ENCODE data around the gene SARM1. TPM values are rescaled to one million over a fixed set of nuclear protein-coding genes. Genes with fewer than 3 reads are reported as not detected.

The SARM1 gene
- total and polyA plus RNA-seq, 5 donors from 2014 or later, result 7.2 to 21.7 (median 8.2) TPM

- Histone ChIP-seq H3K27ac (ENCODE audit: insufficient read depth, low read length, poor library complexity, severe bottlenecking) (no peak overlapping the region), H3K9me3 (ENCODE audit: control insufficient read depth in 2 of 2, low read length in 2 of 2) (no peaks in the 10 kb centered on the region), H3K27me3 (ENCODE audit: control insufficient read depth, insufficient read depth, low read length) (no peaks in the 10 kb centered on the region), H3K36me3 (ENCODE audit: control insufficient read depth, insufficient read depth, low read length) (peaks cover 40% of the 10 kb centered on the region), H3K4me1 (ENCODE audit: control insufficient read depth, insufficient read depth, low read length, poor library complexity, severe bottlenecking) (no peaks in the 10 kb centered on the region), H3K4me3 (ENCODE audit: low read depth, low read length) (no peak overlapping the region)
- Mint-ChIP-seq H3K4me3 (no peak overlapping the region), H3K36me3 (peaks cover 8% of the 10 kb centered on the region), H3K27ac (no peak overlapping the region), H3K9me3 (no peaks in the 10 kb centered on the region), H3K4me1 (peaks cover 0 to 9% (median 2%) of the 10 kb centered on the region in 4 donors), H3K27me3 (no peaks in the 10 kb centered on the region)
- ATAC-seq (ENCODE audit: low read depth in 2 of 2), result no peak
- no peak for DNase-seq
Measured at GRCh38 chr17:28365487-28365886, 6.0 kb upstream of the SARM1 start.

DNA sequence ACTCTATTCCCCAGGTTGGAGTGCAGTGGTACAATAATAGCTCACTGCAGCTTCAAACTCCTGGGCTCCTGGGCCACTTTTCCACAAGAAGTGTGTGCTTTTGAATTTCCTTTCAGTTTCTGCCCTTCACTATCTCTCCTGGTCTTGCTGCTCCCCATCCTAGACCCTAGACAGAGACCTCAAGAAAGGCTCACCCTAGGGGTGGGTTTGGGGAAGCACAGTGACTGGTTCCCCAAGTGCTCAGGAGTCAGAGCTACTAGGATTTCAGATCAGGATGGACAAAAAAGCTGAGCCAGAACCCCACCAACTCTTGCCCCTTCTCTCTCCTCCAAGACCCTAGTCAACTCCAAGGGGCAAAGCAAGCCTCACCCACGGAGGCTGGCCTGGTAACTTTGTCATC lies 4.9 kb upstream of the SARM1 start:
- Histone ChIP-seq H3K27ac (ENCODE audit: insufficient read depth, low read length, poor library complexity, severe bottlenecking) (no peak overlapping the region), H3K4me3 (ENCODE audit: low read depth, low read length) (no peak overlapping the region), H3K36me3 (ENCODE audit: control insufficient read depth, insufficient read depth, low read length) (peaks cover 29% of the 10 kb centered on the region), H3K9me3 (ENCODE audit: control insufficient read depth in 2 of 2, low read length in 2 of 2) (no peaks in the 10 kb centered on the region), H3K27me3 (ENCODE audit: control insufficient read depth, insufficient read depth, low read length) (no peaks in the 10 kb centered on the region), H3K4me1 (ENCODE audit: control insufficient read depth, insufficient read depth, low read length, poor library complexity, severe bottlenecking) (peaks cover 4% of the 10 kb centered on the region)
- H3K4me1 Mint-ChIP-seq, result peaks cover 0 to 17% (median 6%) of the 10 kb centered on the region in 4 donors
- no peak for DNase-seq
- H3K36me3 Mint-ChIP-seq, result no peaks in the 10 kb centered on the region
- H3K9me3 Mint-ChIP-seq, result no peaks in the 10 kb centered on the region
- ATAC-seq (ENCODE audit: low read depth in 2 of 2), result no peak
- H3K4me3 Mint-ChIP-seq, result peak overlapping the region in 1 of 4 donors; percentile 33
- no peaks in the 10 kb centered on the region for H3K27me3 Mint-ChIP-seq
- H3K27ac Mint-ChIP-seq, result peak overlapping the region in 1 of 3 donors; percentile 56

DNA sequence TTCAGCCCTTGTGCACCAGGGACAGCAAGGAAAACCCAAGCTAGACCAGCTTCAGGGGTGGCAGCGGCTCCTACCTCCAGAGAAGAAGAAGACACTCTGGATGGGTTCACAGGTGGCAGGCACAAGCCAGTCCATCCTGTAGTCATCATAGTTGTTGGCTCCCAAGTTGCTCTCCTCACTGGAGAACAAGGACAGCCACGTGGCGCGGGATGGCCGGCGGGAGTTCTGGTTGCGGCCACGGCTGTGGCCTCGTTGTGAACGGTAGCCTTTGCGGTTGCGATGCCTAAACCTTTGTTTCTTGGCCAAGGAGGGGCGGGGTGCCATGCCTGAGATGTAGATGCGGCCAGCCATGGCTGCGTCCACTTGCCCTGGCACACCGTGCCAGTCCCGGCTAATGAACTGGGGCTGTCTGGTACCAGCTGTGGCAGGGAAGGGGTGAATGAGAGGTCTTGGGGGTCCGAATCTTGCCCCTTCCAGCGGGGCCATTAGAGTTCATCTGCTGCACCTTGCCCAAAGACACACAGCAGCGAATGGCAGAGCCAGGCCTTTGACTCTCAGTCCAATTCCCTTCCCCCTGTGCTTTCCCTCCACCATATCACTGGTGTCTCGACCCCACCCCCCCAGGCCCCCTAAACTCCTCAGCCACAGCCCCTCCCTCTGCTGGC lies 3.7 kb upstream of the SARM1 start:
- Histone ChIP-seq H3K4me1 (ENCODE audit: control insufficient read depth, insufficient read depth, low read length, poor library complexity, severe bottlenecking) (peaks cover 15% of the 10 kb centered on the region), H3K9me3 (ENCODE audit: control insufficient read depth in 2 of 2, low read length in 2 of 2) (no peaks in the 10 kb centered on the region), H3K4me3 (ENCODE audit: low read depth, low read length) (no peak overlapping the region), H3K36me3 (ENCODE audit: control insufficient read depth, insufficient read depth, low read length) (peaks cover 19% of the 10 kb centered on the region), H3K27me3 (ENCODE audit: control insufficient read depth, insufficient read depth, low read length) (no peaks in the 10 kb centered on the region), H3K27ac (ENCODE audit: insufficient read depth, low read length, poor library complexity, severe bottlenecking) (no peak overlapping the region)
- Mint-ChIP-seq H3K36me3 (no peaks in the 10 kb centered on the region), H3K4me1 (peaks cover 0 to 20% (median 10%) of the 10 kb centered on the region in 4 donors), H3K27ac (no peak overlapping the region), H3K27me3 (no peaks in the 10 kb centered on the region), H3K9me3 (no peaks in the 10 kb centered on the region), H3K4me3 (peak overlapping the region in 1 of 4 donors; percentile 44)
- ATAC-seq (ENCODE audit: low read depth in 2 of 2), result no peak
- DNase-seq, result no peak

- Histone ChIP-seq H3K36me3 (ENCODE audit: control insufficient read depth, insufficient read depth, low read length) (peaks cover 13% of the 10 kb centered on the region), H3K4me3 (ENCODE audit: low read depth, low read length) (no peak overlapping the region), H3K9me3 (ENCODE audit: control insufficient read depth in 2 of 2, low read length in 2 of 2) (no peaks in the 10 kb centered on the region), H3K27me3 (ENCODE audit: control insufficient read depth, insufficient read depth, low read length) (no peaks in the 10 kb centered on the region), H3K27ac (ENCODE audit: insufficient read depth, low read length, poor library complexity, severe bottlenecking) (no peak overlapping the region), H3K4me1 (ENCODE audit: control insufficient read depth, insufficient read depth, low read length, poor library complexity, severe bottlenecking) (peaks cover 21% of the 10 kb centered on the region)
- H3K9me3 Mint-ChIP-seq, result no peaks in the 10 kb centered on the region
- H3K4me1 Mint-ChIP-seq, result peaks cover 0 to 26% (median 15%) of the 10 kb centered on the region in 4 donors
- H3K27me3 Mint-ChIP-seq, result no peaks in the 10 kb centered on the region
- H3K27ac Mint-ChIP-seq, result peak overlapping the region in 2 of 3 donors; percentile 9 to 11
- H3K4me3 Mint-ChIP-seq, result peak overlapping the region in 1 of 4 donors; percentile 44
- no peaks in the 10 kb centered on the region for H3K36me3 Mint-ChIP-seq
- no peak for ATAC-seq (ENCODE audit: low read depth in 2 of 2)
- DNase-seq, result no peak
Measured at GRCh38 chr17:28368306-28368831, 3.1 kb upstream of the SARM1 start.

- peaks cover 0 to 32% (median 19%) of the 10 kb centered on the region in 4 donors for H3K4me1 Mint-ChIP-seq
- no peak for DNase-seq
- no peak overlapping the region for H3K27ac Mint-ChIP-seq
Measured at GRCh38 chr17:28368915-28369683, 2.4 kb upstream of the SARM1 start.

DNA sequence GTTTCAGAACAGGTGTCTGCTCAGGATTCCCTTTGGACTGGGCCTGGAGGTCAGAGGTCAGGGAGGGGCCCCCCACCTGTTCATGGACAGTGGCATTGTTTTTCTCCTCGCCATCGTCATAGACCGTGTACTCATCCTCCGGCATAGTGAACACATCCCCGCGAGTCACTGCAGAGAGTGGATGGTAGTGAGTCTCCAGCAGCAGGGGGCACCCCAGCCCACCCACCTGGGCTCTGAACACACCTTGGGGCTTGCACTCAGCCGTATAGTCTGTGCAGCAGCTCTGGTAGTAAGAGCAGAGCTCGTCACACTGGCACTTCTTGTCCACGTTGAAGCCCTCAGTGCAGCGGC lies 1.8 kb upstream of the SARM1 start:
- peak overlapping the region in 2 of 3 donors; percentile 48 to 96 for H3K27ac Mint-ChIP-seq

More at GRCh38 chr17:28368915-28369683, 2.4 kb upstream of the SARM1 start:
- no peaks in the 10 kb centered on the region for H3K9me3 Mint-ChIP-seq
- peak overlapping the region in 3 of 4 donors; percentile 43 to 88 (median 57) for H3K4me3 Mint-ChIP-seq
- peaks cover 6% of the 10 kb centered on the region for H3K36me3 ChIP-seq (ENCODE audit: control insufficient read depth, insufficient read depth, low read length)
- no peak overlapping the region for H3K4me3 ChIP-seq (ENCODE audit: low read depth, low read length)
- no peak for ATAC-seq (ENCODE audit: low read depth in 2 of 2)
- no peaks in the 10 kb centered on the region for H3K36me3 Mint-ChIP-seq
- peaks cover 23% of the 10 kb centered on the region for H3K4me1 ChIP-seq (ENCODE audit: control insufficient read depth, insufficient read depth, low read length, poor library complexity, severe bottlenecking)
- H3K27me3 Mint-ChIP-seq, result no peaks in the 10 kb centered on the region
- H3K27ac ChIP-seq (ENCODE audit: insufficient read depth, low read length, poor library complexity, severe bottlenecking), result no peak overlapping the region
- no peaks in the 10 kb centered on the region for H3K9me3 ChIP-seq (ENCODE audit: control insufficient read depth in 2 of 2, low read length in 2 of 2)
- H3K27me3 ChIP-seq (ENCODE audit: control insufficient read depth, insufficient read depth, low read length), result no peaks in the 10 kb centered on the region

DNA sequence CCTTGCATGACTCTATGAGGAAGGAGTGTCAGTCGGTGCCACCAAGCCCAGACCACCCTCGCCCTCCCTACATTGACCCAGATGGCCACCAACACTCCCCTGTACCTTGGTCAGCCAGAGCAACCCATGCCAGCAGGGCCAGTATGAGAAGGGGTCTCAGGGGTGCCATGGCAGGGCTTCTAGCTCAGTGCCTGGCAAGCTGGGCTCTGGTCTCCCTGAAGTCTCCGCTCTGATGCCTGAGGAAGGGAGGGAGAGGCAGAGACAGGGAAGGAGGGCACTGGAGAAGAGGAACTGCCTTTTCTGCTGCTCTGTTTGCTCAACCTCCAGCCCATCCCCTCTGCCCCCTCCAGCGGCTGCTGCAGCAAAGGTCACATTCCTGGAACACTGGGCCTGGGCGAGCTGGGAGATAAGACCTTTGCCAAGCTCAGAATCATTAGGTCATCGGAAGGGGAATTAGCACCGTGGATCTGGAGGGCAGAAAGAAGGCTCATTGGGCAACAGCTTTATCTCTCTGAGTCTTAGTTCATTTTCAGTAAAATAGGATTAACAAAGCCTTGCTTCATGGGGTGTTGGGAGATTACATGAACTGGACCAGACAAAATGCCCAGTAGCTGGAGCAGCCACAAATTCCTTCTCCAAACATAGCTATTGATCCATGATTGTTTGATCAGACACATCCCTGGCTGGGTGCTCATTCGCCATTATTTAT lies 1.3 kb upstream of the SARM1 start, which contains the start of gene VTN:
TSS of gene VTN (minus strand) at position 273 of the 709 bp plus-strand sequence. CDS start at position 169, 104 bp downstream.
- Mint-ChIP-seq H3K36me3 (peaks cover 3% of the 10 kb centered on the region), H3K9me3 (no peaks in the 10 kb centered on the region), H3K27me3 (no peaks in the 10 kb centered on the region), H3K27ac (peak within 1 kb of the TSS; percentile 48 to 96 (median 89)), H3K4me3 (peak within 1 kb of the TSS; percentile 88 to 99 (median 94)), H3K4me1 (peaks cover 0 to 32% (median 22%) of the 10 kb centered on the region in 4 donors)
- Histone ChIP-seq H3K36me3 (ENCODE audit: control insufficient read depth, insufficient read depth, low read length) (no peaks in the 10 kb centered on the region), H3K27ac (ENCODE audit: insufficient read depth, low read length, poor library complexity, severe bottlenecking) (peak within 1 kb of the TSS; percentile 90), H3K4me1 (ENCODE audit: control insufficient read depth, insufficient read depth, low read length, poor library complexity, severe bottlenecking) (peaks cover 23% of the 10 kb centered on the region), H3K4me3 (ENCODE audit: low read depth, low read length) (peak within 1 kb of the TSS; percentile 67), H3K9me3 (ENCODE audit: control insufficient read depth in 2 of 2, low read length in 2 of 2) (no peaks in the 10 kb centered on the region), H3K27me3 (ENCODE audit: control insufficient read depth, insufficient read depth, low read length) (no peaks in the 10 kb centered on the region)
- ATAC-seq (ENCODE audit: low read depth in 2 of 2), result no peak
- DNase-seq, result no peak

More for the DNA sequence above, 1.8 kb upstream of the SARM1 start:
- DNase-seq (no peak), ATAC-seq (ENCODE audit: low read depth in 2 of 2) (no peak)
- Mint-ChIP-seq H3K4me1 (peaks cover 0 to 32% (median 19%) of the 10 kb centered on the region in 4 donors), H3K4me3 (peak overlapping the region; percentile 29 to 99 (median 92)), H3K9me3 (no peaks in the 10 kb centered on the region), H3K36me3 (no peaks in the 10 kb centered on the region), H3K27me3 (no peaks in the 10 kb centered on the region)
- Histone ChIP-seq H3K36me3 (ENCODE audit: control insufficient read depth, insufficient read depth, low read length) (peaks cover 4% of the 10 kb centered on the region), H3K27ac (ENCODE audit: insufficient read depth, low read length, poor library complexity, severe bottlenecking) (no peak overlapping the region), H3K4me1 (ENCODE audit: control insufficient read depth, insufficient read depth, low read length, poor library complexity, severe bottlenecking) (peaks cover 23% of the 10 kb centered on the region), H3K4me3 (ENCODE audit: low read depth, low read length) (no peak overlapping the region), H3K27me3 (ENCODE audit: control insufficient read depth, insufficient read depth, low read length) (no peaks in the 10 kb centered on the region), H3K9me3 (ENCODE audit: control insufficient read depth in 2 of 2, low read length in 2 of 2) (no peaks in the 10 kb centered on the region)

All from CD4-positive, CD25-positive, alpha-beta regulatory T cell (primary cell).